Large intestine (tissue), 3 donors: ENCODE results near the gene F3. TPM values are rescaled to one million over a fixed set of nuclear protein-coding genes. Genes with fewer than 3 reads are reported as not detected.

Experiments used
- DNase-seq, 2 donors: peaks; one replicate each; pipeline versions ENCODE4 v3.0.0 to v3.0.0-alpha.2; 2013
- H3K27ac ChIP-seq: one replicate; pipeline ENCODE4 v1.5.1; 2013; ENCODE audit warnings: low read length
- H3K27me3 ChIP-seq: 2 replicates; pipeline ENCODE4 v1.6.1; 2013; ENCODE audit warnings: low read length; ENCODE audit not compliant: control insufficient read depth, insufficient read depth
- H3K36me3 ChIP-seq: 2 replicates; pipeline ENCODE4 v1.6.1; 2013; ENCODE audit warnings: low read length; ENCODE audit not compliant: control insufficient read depth, insufficient read depth
- H3K4me1 ChIP-seq: one replicate; pipeline ENCODE4 v1.6.1; 2013; ENCODE audit warnings: low read length; ENCODE audit not compliant: control insufficient read depth, insufficient read depth
- H3K4me3 ChIP-seq: one replicate; pipeline ENCODE4 v1.5.1; 2013; ENCODE audit warnings: low read length
- H3K9me3 ChIP-seq: one replicate; pipeline ENCODE4 v1.6.1; 2013; ENCODE audit warnings: mild to moderate bottlenecking, low read depth, low read length, moderate library complexity; ENCODE audit not compliant: control insufficient read depth
- WGBS: methylation state at CpG from one replicate; pipeline ENCODE4 v1.1.5; 2013; ENCODE audit warnings: low lambda C conversion rate; ENCODE audit not compliant: insufficient coverage; 5-methylcytosine and 5-hydroxymethylcytosine counted together
- polyA plus RNA-seq: library from polyadenylated mRNA; unstranded; fragments of 120-200 nt; gene quantifications from one replicate; pipeline ENCODE4 v1.2.1, GENCODE V29; 2013

F3 gene
- polyA plus RNA-seq, 1 donor = 66.7 TPM

GRCh38 chr1:94542088-94542870 is 720 bp upstream of the F3 start:
- peak in 1 of 2 donors; percentile 59 for DNase-seq
- Histone ChIP-seq H3K27ac (peak overlapping the region; percentile 88), H3K4me3 (peak overlapping the region; percentile 89), H3K4me1 (peaks cover 7% of the 10 kb centered on the region), H3K9me3 (no peaks in the 10 kb centered on the region), H3K36me3 (peaks cover 8% of the 10 kb centered on the region), H3K27me3 (no peaks in the 10 kb centered on the region)
- WGBS = 13% methylated on average over 1 of the region's 26 CpGs

GRCh38 chr1:94540440-94541245 is 916 bp downstream of the F3 start:
- peaks cover 7% of the 10 kb centered on the region for H3K4me1 ChIP-seq
- H3K36me3 ChIP-seq = peaks cover 13% of the 10 kb centered on the region
- no peaks in the 10 kb centered on the region for H3K27me3 ChIP-seq
- DNase-seq = no peak
- peak overlapping the region; percentile 58 for H3K27ac ChIP-seq
- WGBS = no CpG with 5 or more reads among the region's 23 CpGs
- peak overlapping the region; percentile 89 for H3K4me3 ChIP-seq
- H3K9me3 ChIP-seq = no peaks in the 10 kb centered on the region

GRCh38 chr1:94539496-94539895 is 2.1 kb downstream of the F3 start:
- peak overlapping the region; percentile 89 for H3K4me3 ChIP-seq
- peaks cover 7% of the 10 kb centered on the region for H3K4me1 ChIP-seq
- no peak for DNase-seq
- peaks cover 25% of the 10 kb centered on the region for H3K36me3 ChIP-seq
- H3K27ac ChIP-seq = no peak overlapping the region
- H3K9me3 ChIP-seq = no peaks in the 10 kb centered on the region
- no peaks in the 10 kb centered on the region for H3K27me3 ChIP-seq
- WGBS = no CpG with 5 or more reads among the region's 3 CpGs

DNA sequence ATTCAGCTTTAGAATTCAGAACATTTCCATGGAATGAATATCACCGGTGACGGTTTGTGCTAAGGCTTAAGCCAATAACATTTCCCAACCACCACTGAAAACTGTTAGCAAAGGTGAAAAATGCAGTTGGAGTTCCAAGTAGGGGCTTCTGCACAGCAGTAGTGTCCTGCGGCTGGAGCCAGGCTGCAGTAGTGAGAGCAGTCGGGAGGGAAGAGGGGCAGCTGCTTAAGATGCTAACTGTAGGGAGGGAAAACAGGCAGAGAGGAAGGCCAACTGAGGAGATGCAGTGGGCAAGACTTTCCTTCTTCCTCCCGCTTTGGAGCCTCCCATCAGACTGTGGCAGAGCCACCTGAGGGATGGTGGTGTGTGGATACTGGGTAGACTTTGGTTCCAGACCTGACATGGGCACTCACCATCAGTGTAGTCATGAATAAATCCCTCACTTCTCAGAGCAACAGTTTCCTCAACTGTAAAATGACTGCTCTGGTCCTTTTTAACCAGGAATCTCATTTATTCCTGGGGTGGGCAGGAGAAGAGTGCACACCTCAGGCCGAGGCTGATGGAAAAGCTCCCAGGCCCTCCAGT is 3.2 kb downstream of the F3 start:
- WGBS = no CpG with 5 or more reads among the region's 6 CpGs
- Histone ChIP-seq H3K27ac (peak overlapping the region; percentile 1), H3K36me3 (peaks cover 30% of the 10 kb centered on the region), H3K4me1 (peaks cover 7% of the 10 kb centered on the region), H3K9me3 (no peaks in the 10 kb centered on the region), H3K4me3 (peak overlapping the region; percentile 5), H3K27me3 (no peaks in the 10 kb centered on the region)
- no peak for DNase-seq

DNA sequence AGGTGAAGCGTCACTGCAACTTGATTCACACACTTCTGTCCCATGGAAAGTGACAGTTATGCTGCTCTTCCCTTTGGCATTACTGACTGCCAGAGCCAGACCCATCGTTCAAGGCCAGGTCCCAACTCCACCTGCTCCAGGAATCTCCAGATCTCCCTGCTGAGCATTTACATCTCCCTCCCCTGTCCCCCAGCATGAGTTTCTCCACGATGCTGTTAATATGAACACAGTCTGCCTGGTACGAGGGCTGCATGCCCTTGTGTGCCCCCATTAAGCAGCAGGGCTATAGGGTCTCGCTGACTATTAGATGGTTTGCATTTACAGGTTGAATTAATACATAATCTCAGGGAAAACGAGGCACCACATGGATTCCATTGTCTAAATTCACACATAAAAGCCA is 4.3 kb downstream of the F3 start:
- peaks cover 2% of the 10 kb centered on the region for H3K4me1 ChIP-seq
- no peak overlapping the region for H3K27ac ChIP-seq
- no peaks in the 10 kb centered on the region for H3K27me3 ChIP-seq
- H3K9me3 ChIP-seq = no peaks in the 10 kb centered on the region
- no CpG with 5 or more reads among the region's 6 CpGs for WGBS
- H3K4me3 ChIP-seq = peak overlapping the region; percentile 8
- H3K36me3 ChIP-seq = peaks cover 40% of the 10 kb centered on the region
- no peak for DNase-seq

DNA sequence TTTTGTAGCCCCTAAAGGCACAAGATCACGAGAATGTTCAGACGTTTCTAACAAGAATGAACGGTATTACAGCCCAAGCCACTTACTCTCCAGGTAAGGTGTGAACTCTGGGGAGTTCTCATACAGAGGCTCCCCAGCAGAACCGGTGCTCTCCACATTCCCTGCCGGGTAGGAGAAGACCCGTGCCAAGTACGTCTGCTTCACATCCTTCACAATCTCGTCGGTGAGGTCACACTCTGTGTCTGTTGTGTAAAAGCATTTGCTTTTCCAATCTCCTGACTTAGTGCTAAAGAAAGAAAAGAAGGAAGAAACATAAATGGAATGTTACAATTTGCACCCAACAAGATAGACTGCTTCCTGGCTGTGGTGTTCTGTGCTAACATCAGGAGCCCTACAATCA is 5.7 kb downstream of the F3 start:
- no peaks in the 10 kb centered on the region for H3K4me1 ChIP-seq
- peaks cover 52% of the 10 kb centered on the region for H3K36me3 ChIP-seq
- DNase-seq = no peak
- H3K4me3 ChIP-seq = no peak overlapping the region
- no CpG with 5 or more reads among the region's 9 CpGs for WGBS
- no peak overlapping the region for H3K27ac ChIP-seq
- no peaks in the 10 kb centered on the region for H3K27me3 ChIP-seq
- no peaks in the 10 kb centered on the region for H3K9me3 ChIP-seq

DNA sequence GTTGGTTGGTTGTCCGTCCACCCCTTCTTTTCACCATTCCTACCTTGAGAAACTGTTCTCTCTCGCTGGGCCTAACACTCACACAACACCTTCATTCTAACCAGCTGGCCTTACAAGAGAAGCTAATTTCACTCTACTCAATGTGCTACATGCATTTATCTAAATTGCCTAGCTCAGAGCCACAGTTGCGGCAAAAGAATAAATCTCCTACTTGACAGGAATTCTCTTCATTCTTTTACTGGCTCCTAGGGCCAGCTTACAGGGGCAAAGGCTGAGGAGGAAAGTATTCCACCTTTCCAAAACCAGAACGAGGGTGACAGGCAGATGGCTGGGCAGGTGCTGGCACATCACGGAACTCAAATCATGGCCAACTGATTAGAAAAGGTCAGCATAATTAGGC is 6.5 kb downstream of the F3 start:
- H3K36me3 ChIP-seq = peaks cover 59% of the 10 kb centered on the region
- no peaks in the 10 kb centered on the region for H3K27me3 ChIP-seq
- H3K4me1 ChIP-seq = no peaks in the 10 kb centered on the region
- no peak overlapping the region for H3K27ac ChIP-seq
- no peak overlapping the region for H3K4me3 ChIP-seq
- no CpG with 5 or more reads among the region's 5 CpGs for WGBS
- no peaks in the 10 kb centered on the region for H3K9me3 ChIP-seq
- DNase-seq = no peak

GRCh38 chr1:94532077-94532476 is 9.5 kb downstream of the F3 start:
- Histone ChIP-seq H3K4me1 (no peaks in the 10 kb centered on the region), H3K27ac (no peak overlapping the region)
- no CpG with 5 or more reads among the region's 3 CpGs for WGBS

DNA sequence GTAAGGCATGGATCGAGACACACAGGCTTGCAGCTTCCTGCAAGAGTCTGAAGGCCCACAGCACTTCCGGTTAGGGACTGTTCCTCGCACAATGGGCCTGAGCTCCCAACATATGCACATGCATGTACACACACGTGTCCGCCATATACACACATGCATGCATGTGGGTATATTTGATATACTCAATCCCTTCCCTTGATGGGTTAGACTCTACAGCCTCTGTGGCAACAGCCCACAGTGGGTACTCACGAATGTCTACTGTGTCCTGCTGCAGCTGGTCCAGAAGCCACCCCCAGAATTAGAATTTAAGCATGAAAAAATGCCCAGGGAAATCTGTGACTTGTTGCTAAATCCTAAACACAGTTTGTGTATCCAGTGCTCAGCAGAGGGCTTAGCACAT is 9.9 kb downstream of the F3 start:
- DNase-seq = no peak
- no peak overlapping the region for H3K4me3 ChIP-seq
- no CpG with 5 or more reads among the region's 6 CpGs for WGBS
- H3K27me3 ChIP-seq = no peaks in the 10 kb centered on the region
- peaks cover 59% of the 10 kb centered on the region for H3K36me3 ChIP-seq
- no peaks in the 10 kb centered on the region for H3K9me3 ChIP-seq
- H3K27ac ChIP-seq = no peak overlapping the region
- H3K4me1 ChIP-seq = no peaks in the 10 kb centered on the region

More at GRCh38 chr1:94532077-94532476, 9.5 kb downstream of the F3 start:
- DNase-seq = no peak
- Histone ChIP-seq H3K9me3 (no peaks in the 10 kb centered on the region), H3K27me3 (no peaks in the 10 kb centered on the region), H3K4me3 (no peak overlapping the region), H3K36me3 (peaks cover 59% of the 10 kb centered on the region)

- no peak for DNase-seq
- Histone ChIP-seq H3K27ac (no peak overlapping the region), H3K9me3 (no peaks in the 10 kb centered on the region), H3K4me1 (no peaks in the 10 kb centered on the region), H3K27me3 (no peaks in the 10 kb centered on the region), H3K36me3 (peaks cover 52% of the 10 kb centered on the region), H3K4me3 (no peak overlapping the region)
- WGBS = 100% methylated on average over 1 of the region's 4 CpGs
Measured at GRCh38 chr1:94530373-94530878, 11.1 kb downstream of the F3 start.
